Muscle layer of duodenum (tissue), 2 donors: Measurements from ENCODE around the gene PLS1.
A peak's percentile ranks its signal among the peaks of the same experiment; 100 is the strongest.
"Not testable (repeated sequence)": the region's sequence is repeated elsewhere in the genome, so short reads cannot be mapped to it uniquely, and the experiment has no call there.

Experiments used
- H3K27ac ChIP-seq: one replicate; pipeline ENCODE4 v1.7.0; 2013; ENCODE audit warnings: mild to moderate bottlenecking, low read length
- H3K27me3 ChIP-seq: one replicate; pipeline ENCODE4 v1.7.0; 2013; ENCODE audit warnings: low read depth, mild to moderate bottlenecking, control low read depth, low read length
- H3K36me3 ChIP-seq, 2 donors: one replicate each; pipeline ENCODE4 v1.7.0; 2013; ENCODE audit warnings: low read length in 2 of 2, control low read depth in 1 of 2, mild to moderate bottlenecking in 1 of 2; ENCODE audit not compliant: insufficient read depth in 2 of 2, control insufficient read depth in 1 of 2
- H3K4me1 ChIP-seq, 2 donors: one replicate each; pipeline ENCODE4 v1.7.0; 2013; ENCODE audit warnings: low read length in 2 of 2, mild to moderate bottlenecking in 2 of 2, control low read depth in 1 of 2, moderate library complexity in 1 of 2; ENCODE audit not compliant: insufficient read depth in 2 of 2, control insufficient read depth in 1 of 2
- H3K4me3 ChIP-seq, 2 donors: one replicate each; pipeline ENCODE4 v1.7.0; 2013; ENCODE audit warnings: low read length in 2 of 2, low read depth in 1 of 2, mild to moderate bottlenecking in 1 of 2
- H3K9me3 ChIP-seq, 2 donors: one replicate each; pipeline ENCODE4 v1.7.0; 2013; ENCODE audit warnings: low read length in 2 of 2, control low read depth in 1 of 2, mild to moderate bottlenecking in 1 of 2; ENCODE audit not compliant: control insufficient read depth in 1 of 2
- donor health status: healthy.

The PLS1 gene

DNA sequence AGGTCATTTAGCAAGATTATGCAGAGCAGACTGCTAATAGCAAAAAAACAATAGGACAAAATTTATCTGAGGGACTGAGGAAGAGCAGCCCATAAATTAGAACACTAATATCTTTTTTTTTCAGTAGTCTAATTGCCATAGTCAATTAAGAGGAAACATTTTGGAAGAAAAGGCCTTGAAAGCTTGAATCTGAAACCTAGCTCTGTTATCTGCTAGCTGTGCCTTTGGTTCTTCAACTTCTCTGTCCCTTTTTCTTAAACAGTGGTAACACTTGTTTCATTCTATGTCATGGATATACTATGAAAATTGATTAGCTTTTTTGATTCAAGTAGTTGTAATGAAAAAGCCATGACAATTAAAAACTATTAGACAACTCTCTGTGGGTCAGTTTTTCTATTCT lies 19.4 kb upstream of the PLS1 start:
- no peak overlapping the region for H3K4me3 ChIP-seq

DNA sequence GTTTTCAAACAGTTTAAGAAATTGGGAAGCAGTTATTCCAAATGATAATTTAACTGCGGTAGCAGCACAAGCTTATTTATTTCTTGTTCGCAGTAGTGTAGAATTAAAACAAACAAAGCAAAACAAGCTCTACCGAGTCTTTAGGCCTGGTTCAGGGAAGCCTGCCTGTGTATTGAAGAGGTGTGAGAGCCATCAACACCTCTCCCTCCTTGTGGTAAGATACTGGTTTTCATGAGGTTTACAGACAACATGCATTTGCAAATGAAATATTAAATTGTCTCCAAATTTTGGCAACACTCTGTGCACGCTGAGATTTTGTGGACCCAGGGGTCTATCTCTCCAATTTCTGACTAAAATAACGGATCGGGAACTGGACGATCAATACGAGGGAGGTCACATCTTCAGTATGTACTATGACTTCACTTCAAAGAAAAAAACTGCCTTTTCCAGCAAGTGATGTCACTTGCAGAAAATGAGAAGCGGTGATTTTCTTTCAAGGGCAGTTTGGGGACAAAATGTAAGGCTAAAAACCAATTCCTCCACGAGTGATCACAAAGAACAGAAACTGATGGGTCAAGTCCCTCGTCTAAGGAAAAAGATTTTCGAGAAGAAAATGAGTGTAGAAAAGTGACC lies 18.4 kb upstream of the PLS1 start:
- Histone ChIP-seq H3K27me3 (no peaks in the 10 kb centered on the region), H3K9me3 (no peaks in the 10 kb centered on the region), H3K36me3 (peaks cover 0 to 8% of the 10 kb centered on the region in 2 donors), H3K27ac (peak overlapping the region; percentile 91), H3K4me3 (peak overlapping the region; percentile 93 to 97), H3K4me1 (peaks cover 7 to 23% of the 10 kb centered on the region in 2 donors)

More for the DNA sequence above, 19.4 kb upstream of the PLS1 start:
- H3K27ac ChIP-seq = no peak overlapping the region
- peaks cover 0 to 8% of the 10 kb centered on the region in 2 donors for H3K36me3 ChIP-seq
- H3K9me3 ChIP-seq = no peaks in the 10 kb centered on the region
- H3K4me1 ChIP-seq = peaks cover 7 to 23% of the 10 kb centered on the region in 2 donors
- no peaks in the 10 kb centered on the region for H3K27me3 ChIP-seq

DNA sequence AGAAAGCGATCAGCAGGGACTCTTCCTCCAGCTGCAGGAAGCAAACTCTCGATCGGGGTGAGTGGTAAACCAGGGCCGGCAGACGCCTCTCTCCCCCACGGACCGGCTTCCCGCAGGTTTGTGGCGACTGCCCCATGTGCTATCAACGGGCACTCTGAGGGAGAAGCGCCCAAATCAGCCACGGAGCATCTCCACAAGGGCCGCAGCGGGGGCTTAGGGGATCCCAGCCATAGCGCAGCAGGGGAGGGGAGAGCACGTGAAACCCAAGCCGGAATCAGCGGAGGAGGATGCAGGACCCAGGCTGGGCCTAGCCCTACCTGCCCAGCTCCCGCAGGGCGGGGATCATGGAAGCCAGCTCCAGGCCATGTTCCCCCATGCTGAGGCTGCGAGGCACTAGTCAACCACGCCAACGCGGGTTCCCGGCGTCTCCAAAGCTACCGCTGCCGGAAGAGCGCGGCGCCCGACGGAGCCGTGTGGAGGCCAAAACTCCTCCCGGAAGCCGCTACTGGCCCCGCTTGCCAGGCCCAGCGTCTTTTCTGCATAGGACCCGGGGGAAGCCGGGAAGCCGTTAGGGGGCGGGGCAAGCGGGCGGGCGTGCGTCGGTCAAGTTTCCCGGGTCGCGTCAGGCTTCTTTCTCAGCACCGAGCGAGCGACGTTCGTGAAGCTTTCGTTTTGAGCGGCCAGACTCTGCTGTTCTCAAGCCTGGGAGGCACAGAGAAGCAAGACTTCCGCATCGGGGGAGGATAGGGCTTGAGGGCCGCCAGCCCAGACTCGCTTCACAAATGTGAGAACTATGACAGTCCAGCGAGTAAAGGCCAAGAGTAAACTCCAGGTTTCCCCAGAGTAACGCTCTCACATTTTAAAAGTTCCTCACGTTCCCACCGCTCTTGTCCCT lies 17.6 kb upstream of the PLS1 start, which contains the start of gene ATR:
ATR (minus strand) TSS at position 405 of the 895 bp plus-strand sequence; CDS start at position 376, 29 bp downstream.
- Histone ChIP-seq H3K27me3 (no peaks in the 10 kb centered on the region), H3K4me1 (peaks cover 7 to 23% of the 10 kb centered on the region in 2 donors), H3K4me3 (peak within 1 kb of the TSS; percentile 93 to 97), H3K9me3 (no peaks in the 10 kb centered on the region), H3K27ac (peak within 1 kb of the TSS; percentile 97), H3K36me3 (peaks cover 0 to 8% of the 10 kb centered on the region in 2 donors)

DNA sequence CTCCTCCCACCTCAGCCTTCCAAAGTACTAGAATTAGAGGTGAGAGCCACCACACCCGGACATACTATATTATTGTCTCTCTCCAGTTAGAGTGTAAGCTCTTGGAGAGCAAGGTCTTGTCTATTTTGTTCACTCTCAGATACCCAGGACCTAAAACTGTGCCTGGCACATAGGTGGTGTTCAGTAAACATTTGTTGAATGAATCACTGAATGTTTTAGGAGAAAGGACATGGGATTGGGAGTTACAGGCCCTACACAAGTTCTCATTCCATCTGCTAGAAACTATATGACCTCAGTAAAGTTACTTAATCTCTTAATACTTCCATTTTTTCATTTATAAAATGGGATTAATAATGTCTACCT lies 16.2 kb upstream of the PLS1 start:
- H3K4me3 ChIP-seq = no peak overlapping the region
- H3K9me3 ChIP-seq = no peaks in the 10 kb centered on the region
- H3K27ac ChIP-seq = no peak overlapping the region
- no peaks in the 10 kb centered on the region for H3K27me3 ChIP-seq
- H3K4me1 ChIP-seq = peaks cover 7 to 23% of the 10 kb centered on the region in 2 donors
- H3K36me3 ChIP-seq = peaks cover 0 to 8% of the 10 kb centered on the region in 2 donors

DNA sequence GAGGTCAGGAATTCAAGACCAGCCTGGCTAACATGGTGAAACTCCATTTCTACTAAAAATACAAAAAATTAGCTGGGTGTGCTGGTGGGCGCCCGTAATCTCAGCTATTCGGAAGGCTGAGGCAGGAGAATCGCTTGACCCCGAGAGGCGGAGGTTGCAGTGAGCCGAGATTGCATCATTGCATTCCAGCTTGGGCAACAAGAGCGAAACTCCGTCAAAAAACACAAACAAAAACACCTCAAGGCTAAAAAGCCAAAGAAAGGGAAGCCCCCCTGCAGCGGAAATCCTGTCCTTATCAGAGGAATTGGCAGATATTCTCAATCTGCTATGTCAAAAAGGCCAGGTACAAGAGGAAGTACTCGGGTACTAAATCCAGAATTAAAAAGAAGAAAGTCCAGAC lies 15.1 kb upstream of the PLS1 start:
- not testable (repeated sequence) for H3K36me3 ChIP-seq, H3K9me3 ChIP-seq, H3K27ac ChIP-seq, H3K27me3 ChIP-seq, H3K4me3 ChIP-seq
- peaks cover 7 to 23% of the 10 kb centered on the region in 2 donors for H3K4me1 ChIP-seq

DNA sequence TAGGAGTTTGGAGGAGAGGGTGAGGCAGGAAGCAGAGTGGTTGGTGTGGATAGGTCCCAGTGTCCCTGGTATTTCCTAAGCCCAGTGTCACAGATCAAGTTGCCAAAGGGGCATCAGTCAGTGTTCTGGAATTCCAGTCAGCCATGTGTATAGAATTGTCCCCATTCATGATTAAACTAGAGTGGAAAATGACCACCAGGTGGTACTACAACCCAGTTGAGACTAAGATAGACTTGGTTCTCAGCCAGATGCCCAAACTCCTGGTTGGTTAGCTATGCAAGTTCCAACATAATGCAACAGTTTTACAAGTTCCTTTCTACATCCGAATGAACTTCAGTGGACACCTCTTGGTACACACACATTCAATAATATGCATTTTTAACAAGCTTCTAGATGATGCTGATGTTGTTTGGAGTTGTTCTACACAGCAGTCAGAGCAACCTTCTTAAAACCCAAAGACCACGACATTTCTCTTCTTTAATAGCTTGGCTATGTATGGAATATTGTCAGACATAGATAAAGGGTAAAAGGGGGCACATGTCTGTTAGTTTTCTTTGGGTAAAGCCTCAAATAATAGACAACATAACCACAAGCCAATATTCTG lies 9.3 kb upstream of the PLS1 start:
- no peak overlapping the region for H3K27ac ChIP-seq
- H3K36me3 ChIP-seq = no peaks in the 10 kb centered on the region
- H3K9me3 ChIP-seq = no peaks in the 10 kb centered on the region
- H3K27me3 ChIP-seq = no peaks in the 10 kb centered on the region
- H3K4me3 ChIP-seq = no peak overlapping the region
- H3K4me1 ChIP-seq = no peaks in the 10 kb centered on the region

DNA sequence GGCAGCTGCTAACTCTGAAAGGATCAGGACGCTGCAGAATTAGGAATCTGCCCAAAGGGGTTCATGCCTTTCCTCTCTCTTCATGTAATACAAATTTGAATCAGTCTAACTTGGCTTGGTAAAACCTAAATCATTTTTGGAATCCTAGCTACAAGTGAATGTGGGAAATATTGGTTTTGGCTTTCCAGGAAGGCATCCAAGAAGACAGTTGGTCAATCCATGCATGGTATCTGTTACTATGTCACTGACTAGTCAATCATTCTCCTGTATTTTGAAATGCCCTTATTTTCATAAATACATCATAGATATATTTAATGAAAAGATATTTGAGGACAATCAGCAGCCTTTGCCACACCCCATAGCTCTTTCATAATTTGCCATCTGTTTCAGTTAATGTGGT lies 7.5 kb upstream of the PLS1 start:
- no peak overlapping the region for H3K27ac ChIP-seq
- H3K27me3 ChIP-seq = no peaks in the 10 kb centered on the region
- H3K4me1 ChIP-seq = no peaks in the 10 kb centered on the region
- no peaks in the 10 kb centered on the region for H3K9me3 ChIP-seq
- H3K36me3 ChIP-seq = no peaks in the 10 kb centered on the region
- H3K4me3 ChIP-seq = no peak overlapping the region

DNA sequence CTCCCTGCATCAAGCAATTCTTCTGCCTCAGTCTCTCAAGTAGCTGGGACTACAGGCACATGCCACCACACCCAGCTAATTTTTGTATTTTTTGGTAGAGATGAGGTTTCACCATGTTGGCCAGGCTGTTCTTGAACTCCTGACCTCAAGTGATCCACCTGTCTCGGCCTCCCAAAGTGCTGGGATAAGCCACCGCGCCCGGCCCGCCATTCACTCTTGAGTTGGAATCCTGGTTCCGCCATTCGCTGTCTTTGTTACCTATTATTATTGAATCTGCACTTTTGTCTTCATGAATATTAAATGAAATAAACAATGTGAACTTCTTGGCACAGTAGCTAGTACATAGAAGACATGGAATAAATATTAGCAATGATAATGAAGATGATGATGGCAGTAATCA lies 3.9 kb upstream of the PLS1 start:
- H3K36me3 ChIP-seq, H3K4me3 ChIP-seq, H3K9me3 ChIP-seq, H3K27me3 ChIP-seq, H3K4me1 ChIP-seq, H3K27ac ChIP-seq: not testable (repeated sequence)

DNA sequence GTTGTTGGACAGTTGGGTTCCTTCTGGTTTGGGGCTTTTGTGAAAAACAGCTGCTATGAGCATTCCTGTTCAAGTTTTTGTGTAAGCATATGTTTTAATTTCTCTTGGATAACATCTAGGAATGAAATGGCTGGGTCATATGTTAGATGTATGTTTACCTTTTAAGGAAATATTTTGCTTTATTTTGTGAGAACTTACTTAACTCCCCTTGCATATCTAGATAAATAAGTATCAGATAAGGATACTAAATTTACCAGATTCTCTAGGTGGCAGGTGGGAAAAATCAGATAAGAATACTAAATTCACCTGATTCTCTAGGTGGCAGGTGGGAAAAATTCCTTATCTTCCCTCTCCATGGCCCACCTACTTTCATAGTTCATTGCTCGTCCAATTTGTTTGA lies 1.1 kb upstream of the PLS1 start:
- Histone ChIP-seq H3K4me1 (peaks cover 0 to 7% of the 10 kb centered on the region in 2 donors), H3K4me3 (peak overlapping the region in 1 of 2 donors; percentile 97), H3K27ac (peak overlapping the region; percentile 67), H3K9me3 (no peaks in the 10 kb centered on the region), H3K27me3 (no peaks in the 10 kb centered on the region), H3K36me3 (no peaks in the 10 kb centered on the region)

DNA sequence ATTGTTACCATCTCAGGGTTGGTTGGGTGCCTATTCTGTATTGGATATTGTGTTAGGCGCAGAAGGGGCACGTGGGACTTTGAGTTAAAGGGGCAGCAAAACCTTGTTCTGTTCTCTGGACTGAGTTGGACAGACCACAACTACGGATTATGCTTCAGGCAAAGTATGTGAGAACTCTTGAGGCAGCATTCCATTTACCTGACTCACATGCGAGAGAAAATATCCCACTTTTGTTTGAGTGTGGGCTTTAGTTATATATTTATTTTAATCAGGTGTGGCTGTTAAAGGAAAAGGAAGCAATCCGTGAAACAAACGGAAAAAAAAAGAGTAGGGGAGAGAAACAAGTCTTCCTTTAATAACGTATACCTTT lies 627 bp upstream of the PLS1 start:
- peak overlapping the region; percentile 67 for H3K27ac ChIP-seq
- no peaks in the 10 kb centered on the region for H3K36me3 ChIP-seq
- no peaks in the 10 kb centered on the region for H3K9me3 ChIP-seq
- peaks cover 0 to 7% of the 10 kb centered on the region in 2 donors for H3K4me1 ChIP-seq
- H3K27me3 ChIP-seq = no peaks in the 10 kb centered on the region
- peak overlapping the region; percentile 75 to 97 for H3K4me3 ChIP-seq

DNA sequence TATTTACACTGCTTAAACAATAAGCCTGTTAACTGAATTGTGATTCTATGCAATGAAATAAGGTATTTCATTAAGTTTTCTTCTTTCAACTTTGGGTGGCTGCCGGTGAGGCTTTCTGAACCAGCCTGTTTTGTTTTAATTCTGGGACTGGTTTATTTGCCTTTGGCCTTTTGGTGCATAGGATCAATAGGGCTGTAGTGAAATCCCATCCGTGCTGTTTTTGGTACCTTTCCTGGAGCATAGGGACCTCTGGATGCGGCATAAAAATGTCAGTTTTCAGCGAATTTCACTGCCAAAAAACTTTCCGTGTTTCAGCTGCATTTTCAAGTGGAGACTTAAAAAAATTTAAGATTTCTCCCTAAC lies 514 bp downstream of the PLS1 start:
- Histone ChIP-seq H3K4me3 (peak overlapping the region; percentile 75 to 97), H3K36me3 (no peaks in the 10 kb centered on the region), H3K4me1 (peaks cover 0 to 7% of the 10 kb centered on the region in 2 donors), H3K27me3 (no peaks in the 10 kb centered on the region), H3K27ac (peak overlapping the region; percentile 70), H3K9me3 (no peaks in the 10 kb centered on the region)
